ENCODE measurements around the gene TM4SF1.
A peak's percentile ranks its signal among the peaks of the same experiment; 100 is the strongest.

TM4SF1 gene

DNA sequence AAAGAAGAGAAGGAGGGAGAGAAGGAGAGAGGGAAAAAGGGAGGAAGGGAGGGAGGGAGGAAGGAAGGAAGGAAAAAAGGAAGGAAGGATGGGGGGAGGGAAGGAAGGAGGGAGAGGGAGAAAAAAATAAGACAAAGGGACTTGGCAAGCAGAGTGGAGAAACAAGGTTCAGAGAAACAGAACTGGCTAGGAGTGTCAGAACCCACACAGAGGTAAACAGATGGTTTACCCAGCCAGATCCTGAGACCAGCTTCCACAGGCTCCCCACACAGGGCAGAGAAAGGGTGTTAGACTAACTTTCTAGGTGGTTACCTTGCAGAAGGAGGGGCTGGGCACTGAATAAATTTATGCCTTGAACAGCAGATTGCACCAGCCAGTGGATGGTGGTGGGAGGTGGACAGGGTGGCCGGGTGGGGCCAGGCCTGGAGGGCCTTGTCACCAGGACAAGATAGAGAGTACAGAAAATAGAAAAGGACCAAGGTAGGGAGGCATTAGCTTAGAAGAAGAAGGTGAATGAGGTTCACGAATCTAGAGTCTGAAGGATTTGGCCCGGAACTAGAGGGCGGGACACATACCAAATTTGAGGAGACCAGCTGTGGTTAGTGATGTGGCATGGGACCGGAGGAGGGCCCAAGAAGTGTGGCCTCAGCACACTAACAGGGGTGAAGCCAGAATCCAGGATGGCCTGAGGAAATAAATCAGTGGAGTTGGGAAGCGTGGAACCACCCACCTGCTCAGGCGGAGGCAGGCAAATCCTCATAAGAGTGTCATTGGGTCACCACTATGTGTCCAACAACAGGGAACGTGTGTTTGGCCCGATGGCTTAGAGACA, 1.2 kb upstream of the TM4SF1 start:
- in situ Hi-C loops (cut with HindIII; ENCODE audit: low sequenced_read_pairs): no loop called here
- TF ChIP-seq, protein P1, sequence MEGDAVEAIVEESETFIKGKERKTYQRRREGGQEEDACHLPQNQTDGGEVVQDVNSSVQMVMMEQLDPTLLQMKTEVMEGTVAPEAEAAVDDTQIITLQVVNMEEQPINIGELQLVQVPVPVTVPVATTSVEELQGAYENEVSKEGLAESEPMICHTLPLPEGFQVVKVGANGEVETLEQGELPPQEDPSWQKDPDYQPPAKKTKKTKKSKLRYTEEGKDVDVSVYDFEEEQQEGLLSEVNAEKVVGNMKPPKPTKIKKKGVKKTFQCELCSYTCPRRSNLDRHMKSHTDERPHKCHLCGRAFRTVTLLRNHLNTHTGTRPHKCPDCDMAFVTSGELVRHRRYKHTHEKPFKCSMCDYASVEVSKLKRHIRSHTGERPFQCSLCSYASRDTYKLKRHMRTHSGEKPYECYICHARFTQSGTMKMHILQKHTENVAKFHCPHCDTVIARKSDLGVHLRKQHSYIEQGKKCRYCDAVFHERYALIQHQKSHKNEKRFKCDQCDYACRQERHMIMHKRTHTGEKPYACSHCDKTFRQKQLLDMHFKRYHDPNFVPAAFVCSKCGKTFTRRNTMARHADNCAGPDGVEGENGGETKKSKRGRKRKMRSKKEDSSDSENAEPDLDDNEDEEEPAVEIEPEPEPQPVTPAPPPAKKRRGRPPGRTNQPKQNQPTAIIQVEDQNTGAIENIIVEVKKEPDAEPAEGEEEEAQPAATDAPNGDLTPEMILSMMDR (IDR thresholded peaks at IDR 0.05; ENCODE audit: low read depth, low read length): no peak
- no peak for DNase-seq (ENCODE audit: low read depth, low spot score)
- no peak overlapping the region for H3K4me3 ChIP-seq (ENCODE audit: low read depth, low read length)

DNA sequence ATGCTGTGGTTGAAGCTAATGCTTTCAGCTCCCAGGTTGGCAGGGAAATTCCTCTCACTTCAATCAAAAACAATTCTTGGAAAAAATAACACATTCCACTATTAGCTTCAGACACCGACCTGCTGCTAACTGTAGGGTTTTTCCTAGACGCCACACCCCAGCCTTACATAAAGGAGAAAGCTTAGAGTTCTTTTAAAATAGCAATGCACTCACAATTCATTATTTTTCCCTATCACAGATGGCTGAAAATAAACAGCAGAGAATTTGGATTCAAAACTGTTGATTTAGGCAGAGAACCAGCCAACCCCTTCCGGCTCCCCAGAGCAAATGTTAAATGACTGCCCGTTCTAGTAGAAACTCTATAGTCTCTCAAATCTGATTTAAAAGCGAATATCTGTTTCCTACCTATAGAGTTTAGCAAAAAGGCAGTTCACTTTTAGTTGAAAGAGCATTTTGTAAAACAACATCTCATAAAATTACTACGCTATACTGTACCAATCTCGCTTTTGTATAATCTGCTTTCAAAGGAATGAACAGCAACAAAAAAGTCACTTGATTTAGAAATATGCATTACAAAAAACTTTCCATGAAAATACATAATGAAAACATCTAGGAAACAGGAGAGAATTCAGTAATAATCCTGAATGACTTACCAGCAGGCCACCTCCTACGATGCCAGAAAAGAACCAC, 586 bp downstream of the TM4SF1 start:
- in situ Hi-C loops (cut with HindIII; ENCODE audit: low sequenced_read_pairs): no loop called here
- peak; percentile 67 for DNase-seq (ENCODE audit: low read depth, low spot score)
- TF ChIP-seq, protein P1 (IDR thresholded peaks at IDR 0.05; ENCODE audit: low read depth, low read length): no peak
- H3K4me3 ChIP-seq (ENCODE audit: low read depth, low read length): peak overlapping the region; percentile 52

DNA sequence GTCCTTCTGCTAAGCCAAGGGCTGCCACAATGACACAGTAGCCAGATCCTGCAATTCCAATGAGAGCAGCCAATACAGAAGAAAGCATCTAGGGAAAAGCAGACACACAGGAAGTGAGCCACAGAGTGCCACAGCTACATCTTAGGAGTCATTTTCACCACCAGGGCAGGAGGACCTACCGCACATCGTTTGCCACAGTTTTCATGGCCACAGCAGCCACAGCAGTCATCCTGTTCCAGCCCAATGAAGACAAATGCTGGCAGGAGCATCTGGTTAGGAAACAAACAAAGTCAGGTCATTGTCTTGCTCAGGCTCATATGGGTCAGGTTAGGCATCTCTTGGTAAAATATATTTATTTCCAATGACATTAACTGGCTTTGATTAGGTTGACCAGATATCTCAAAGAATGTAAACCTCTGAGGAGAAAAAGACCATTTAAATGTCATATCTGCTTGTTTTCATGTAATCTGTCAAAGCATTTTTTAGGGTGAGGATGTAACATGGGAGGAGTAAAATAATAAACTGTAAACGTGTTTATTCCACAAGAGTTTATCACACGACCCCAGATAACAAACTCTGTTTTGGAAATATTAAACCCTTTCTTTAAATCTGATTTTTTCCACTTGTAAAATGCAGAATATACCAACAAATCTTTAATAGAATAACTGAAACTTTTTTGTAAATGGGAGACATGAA, 1.8 kb downstream of the TM4SF1 start:
- TF ChIP-seq, protein P1 (IDR thresholded peaks at IDR 0.05; ENCODE audit: low read depth, low read length): no peak
- no peak for DNase-seq (ENCODE audit: low read depth, low spot score)
- in situ Hi-C loops (cut with HindIII; ENCODE audit: low sequenced_read_pairs): no loop called here
- H3K4me3 ChIP-seq (ENCODE audit: low read depth, low read length): peak overlapping the region; percentile 52

DNA sequence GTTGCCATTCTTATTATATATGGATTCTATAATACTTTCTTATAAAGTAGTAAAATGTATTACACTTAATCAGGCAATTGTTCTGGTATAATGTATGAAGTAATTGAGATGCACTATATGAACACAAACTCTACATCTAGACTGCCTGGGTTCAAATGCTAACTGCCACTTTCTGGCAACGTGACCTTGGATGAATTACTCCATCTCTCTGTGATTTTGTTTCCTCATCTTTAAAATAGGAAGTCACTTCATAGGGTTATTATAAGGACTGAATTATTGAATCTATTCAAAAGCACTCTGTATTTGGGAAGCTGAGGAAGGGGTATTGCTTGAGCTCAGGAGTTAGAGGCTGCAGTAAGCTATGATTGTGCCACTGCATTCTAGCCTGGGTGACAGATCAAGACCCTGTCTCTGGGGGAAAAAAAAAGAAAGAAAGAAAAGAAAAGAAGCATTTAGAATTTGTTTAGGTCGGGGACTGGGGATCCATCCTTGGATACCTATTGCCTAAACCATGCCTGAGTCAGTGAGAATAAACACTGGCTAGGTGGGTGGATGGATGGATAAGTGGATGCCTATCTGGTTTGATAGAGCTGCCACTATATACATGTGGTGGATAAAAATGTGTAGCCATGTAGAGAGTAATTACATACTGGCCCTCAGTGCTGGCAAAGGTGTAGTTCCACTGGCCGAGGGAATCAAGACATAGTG, 2.5 kb downstream of the TM4SF1 start:
- H3K4me3 ChIP-seq (ENCODE audit: low read depth, low read length): peak overlapping the region; percentile 52
- in situ Hi-C loops (cut with HindIII; ENCODE audit: low sequenced_read_pairs): no loop called here
- DNase-seq (ENCODE audit: low read depth, low spot score): no peak
- TF ChIP-seq, protein P1 (IDR thresholded peaks at IDR 0.05; ENCODE audit: low read depth, low read length): no peak

DNA sequence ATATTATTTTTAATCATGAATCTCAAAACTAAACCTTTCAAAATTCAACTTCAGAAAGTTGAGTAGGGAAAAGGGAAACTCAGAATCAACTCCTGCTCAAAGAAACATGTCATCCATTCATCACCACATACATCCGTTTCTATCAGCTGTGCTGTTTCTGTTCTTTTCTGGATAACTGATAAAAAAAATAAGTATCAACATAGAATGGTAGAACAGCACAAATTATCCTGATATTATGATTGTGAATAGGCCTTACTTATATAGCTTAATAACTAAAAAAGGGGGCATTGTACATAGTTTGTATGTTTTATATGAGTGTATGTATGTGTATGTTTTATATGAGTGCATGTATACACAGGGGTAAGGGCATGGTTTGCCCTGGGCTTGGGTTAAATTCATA, 3.1 kb downstream of the TM4SF1 start:
- no peak overlapping the region for H3K4me3 ChIP-seq (ENCODE audit: low read depth, low read length)
- in situ Hi-C loops (cut with HindIII; ENCODE audit: low sequenced_read_pairs): no loop called here
- no peak for DNase-seq (ENCODE audit: low read depth, low spot score)
- TF ChIP-seq, protein P1 (IDR thresholded peaks at IDR 0.05; ENCODE audit: low read depth, low read length): no peak

All from astrocyte of the spinal cord (primary cell).